Stimulated activated CD4-positive, alpha-beta T cell treated with anti-CD3 and anti-CD28 coated beads, Interleukin-15, amount 100 ng/mL, for 1 hour (primary cell): ENCODE results near the gene TBC1D21.

Experiments used
- DNase-seq, 2 donors: peaks; one replicate each; pipeline ENCODE4 v3.0.0-alpha.2; 2020; ENCODE audit warnings: low read depth in 1 of 2, low spot score in 1 of 2

The TBC1D21 gene

DNA sequence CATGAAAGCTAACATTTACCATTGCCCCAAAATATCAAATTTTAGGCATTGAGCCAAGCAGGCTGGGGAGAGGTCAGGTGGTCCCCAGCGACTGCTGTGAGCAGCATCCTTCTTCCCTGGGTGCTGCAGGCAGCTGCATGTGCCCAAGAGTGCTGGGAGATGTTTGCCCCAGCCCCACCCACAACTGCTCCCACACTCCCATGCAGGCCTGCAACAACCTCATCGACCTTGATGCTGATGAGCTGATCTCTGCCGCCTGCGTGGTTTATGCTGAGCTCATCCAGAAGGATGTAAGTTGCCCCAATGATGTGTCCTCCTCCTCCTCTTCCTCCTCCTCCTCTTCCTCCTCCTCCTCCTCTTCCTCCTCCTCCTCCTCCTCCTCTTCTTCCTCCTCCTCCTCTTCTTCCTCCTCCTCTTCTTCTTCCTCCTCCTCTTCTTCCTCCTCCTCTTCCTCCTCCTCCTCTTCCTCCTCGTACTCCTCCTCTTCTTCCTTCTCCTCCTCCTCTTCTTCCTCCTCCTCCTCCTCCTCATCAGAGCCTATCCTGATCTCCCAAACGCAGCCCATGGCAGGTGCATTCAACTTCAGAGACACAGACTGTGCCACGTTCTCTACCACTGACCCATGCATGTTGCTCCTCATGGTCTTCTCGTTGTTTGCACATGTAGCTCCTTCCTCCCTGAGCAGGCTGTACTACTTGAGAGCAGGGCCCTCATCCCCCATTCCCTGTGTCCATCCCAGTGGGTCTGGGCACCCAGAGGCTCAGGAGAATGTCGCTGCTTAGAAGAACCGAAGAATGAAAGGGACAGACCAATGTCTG, 15.1 kb downstream of the TBC1D21 start:
- DNase-seq = no peak

GRCh38 chr15:73889053-73889761, 15.8 kb downstream of the TBC1D21 start:
- DNase-seq = no peak

DNA sequence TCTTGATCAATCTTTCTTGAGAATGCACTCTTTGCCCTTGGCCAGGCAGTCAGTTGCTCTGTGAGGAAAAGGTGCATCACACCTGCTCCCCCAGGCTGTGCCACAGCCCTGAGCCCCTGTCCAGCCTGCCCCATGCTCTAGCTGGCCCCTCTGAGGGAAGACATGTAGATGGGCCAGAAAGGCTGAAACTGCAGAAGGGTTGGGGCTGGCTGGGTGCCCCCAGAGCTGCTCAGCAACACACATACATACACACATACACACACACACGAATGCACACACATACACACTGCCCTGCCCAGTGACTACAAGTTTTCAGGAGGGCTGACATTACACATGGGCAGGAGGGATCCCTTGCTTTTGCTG, 16.4 kb downstream of the TBC1D21 start:
- DNase-seq = no peak

GRCh38 chr15:73891328-73892315, 18.3 kb downstream of the TBC1D21 start:
- DNase-seq = no peak

DNA sequence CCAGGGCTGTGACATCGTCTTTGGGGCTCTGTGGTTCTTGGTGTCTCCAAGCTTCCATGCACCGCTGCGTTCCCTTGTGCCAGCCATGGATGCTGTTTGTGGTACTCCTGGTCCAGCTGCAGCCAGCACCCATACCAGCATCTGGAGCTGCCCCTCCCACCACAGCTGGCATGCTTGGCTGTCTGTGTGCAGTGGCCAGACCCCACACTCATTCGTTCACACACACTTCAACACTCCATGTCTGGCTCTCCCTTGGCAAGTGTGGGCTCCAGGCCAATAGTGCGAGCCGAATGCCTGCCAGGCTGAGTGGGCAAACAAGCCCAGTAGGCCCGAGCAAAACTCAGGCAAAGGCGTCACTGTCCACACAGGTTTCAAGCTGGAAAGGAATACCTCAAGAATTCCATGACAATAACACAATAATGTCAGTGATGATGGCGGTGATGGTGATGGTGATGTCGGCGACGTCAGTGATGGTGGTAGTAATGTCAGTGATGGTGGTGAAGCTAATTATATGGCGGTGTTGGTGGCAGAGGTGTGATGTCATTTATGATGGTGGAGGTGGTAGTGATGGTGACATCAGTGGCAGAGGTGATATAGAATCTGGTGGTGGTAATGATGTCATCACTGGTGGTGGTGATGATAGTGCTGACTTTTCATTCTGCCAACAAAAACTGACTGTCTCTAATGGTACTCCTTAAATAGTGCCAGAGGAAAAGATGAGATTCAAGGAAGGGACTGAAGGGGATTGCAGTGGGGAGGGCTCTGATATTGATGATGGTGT, 19.3 kb downstream of the TBC1D21 start:
- DNase-seq = no peak

DNA sequence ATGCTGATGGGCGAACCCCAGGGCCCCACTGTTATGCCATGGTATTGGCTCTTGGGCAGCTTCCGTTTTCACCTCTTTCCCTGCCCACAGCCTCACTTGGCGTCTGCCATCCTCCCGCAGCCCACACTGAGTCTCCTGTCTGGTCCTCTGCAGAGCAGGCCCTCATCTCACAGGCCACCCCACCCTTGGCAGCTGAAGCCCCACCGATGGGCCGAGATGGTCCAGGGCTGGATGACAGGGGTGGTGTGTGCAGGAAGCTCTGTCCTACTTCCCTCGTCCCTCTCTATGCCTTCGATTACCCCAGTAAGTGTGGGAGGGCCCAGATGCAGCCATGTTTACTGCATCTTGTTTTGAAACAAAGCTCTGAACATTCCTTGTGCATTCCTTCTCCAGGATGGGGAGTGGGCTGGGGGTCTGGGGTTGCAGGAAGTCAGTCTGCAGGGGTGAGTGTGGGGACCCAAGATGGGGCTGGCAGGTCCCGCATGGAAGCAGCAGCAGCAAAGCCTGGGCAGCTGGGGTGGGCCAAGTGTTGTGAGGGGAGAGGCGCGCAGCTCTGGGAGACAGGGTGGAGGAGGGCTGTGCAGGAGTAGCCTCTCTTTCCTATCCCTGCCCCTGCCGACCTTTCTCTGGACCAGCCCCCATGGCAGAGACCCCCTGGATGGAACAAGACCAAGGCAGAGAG, 20.9 kb downstream of the TBC1D21 start:
- no peak for DNase-seq

DNA sequence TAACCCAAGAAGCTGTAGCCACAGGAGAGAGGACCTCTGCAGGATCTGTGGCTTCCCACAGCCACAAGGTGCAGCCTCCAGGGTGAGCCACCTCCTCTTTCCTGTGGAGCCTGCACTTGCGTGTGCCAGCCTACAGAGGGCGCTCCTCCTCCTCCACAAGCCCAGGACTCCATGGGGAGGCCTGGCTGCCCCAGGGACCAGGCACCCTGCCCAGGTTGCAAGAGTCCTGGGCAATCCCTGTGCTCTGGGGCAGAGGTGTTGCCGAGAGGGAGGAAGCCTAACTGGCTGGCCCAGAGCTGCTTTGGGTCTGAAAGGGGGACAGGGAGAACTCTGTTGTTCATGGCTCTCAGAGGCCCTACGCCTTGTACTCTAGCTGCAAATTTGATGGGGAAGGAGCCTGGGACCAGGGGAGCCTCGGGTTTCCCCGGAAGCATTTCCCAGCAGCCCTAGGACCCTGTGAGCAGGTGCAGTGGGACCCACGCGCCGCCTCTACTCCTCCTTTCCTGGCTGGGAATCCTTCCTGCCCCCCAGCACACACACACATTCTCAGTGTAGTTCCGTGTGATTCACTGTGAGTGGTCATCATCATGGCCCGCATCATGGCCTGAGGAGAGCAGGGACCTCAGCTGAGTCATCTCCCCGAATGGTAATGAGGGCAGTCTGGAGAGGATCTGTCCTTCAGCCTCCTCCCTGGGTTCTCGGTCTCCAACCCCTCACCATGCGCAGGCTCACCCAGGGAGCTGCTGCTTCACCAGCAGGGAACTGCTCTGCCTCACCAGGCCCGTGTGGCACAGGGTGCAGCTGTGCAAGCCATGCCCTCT, 24.3 kb downstream of the TBC1D21 start:
- DNase-seq = peak; percentile 10 to 14

- DNase-seq = no peak
Observed at GRCh38 chr15:73899197-73900094, 26.1 kb downstream of the TBC1D21 start.

GRCh38 chr15:73900095-73900712, 26.8 kb downstream of the TBC1D21 start:
- no peak for DNase-seq

DNA sequence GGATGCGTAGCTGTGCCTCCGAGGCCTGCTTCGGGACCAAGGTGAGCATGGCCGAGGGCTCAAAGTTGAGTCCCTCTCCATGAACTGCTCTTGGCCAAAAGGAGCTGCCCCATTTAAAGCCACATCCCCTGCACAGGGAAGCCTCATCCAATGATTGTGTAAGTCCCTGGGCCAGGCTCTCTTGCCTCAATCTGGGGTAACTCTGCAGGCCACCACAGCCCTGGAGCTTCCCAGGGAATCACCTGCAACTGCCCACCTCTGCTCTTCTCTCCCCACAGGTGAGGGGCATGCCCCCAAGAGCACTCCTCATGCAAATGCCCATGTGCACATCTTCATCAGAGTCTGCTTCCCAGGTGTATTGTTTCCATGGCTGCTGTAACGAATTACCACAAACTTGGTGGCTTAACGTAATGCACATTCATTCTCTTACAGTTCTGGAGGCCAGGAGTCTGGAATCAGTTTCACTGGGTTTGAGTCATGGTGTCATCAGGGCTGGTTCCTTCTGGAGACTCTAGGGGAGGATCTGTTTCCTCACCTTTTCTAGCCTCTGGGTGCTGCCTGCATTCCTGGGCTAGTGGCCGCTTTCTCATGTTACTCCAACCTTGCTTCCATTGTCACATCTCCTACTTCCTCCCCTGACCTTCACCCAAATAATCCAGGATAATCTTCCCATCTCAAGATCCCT, 27.9 kb downstream of the TBC1D21 start:
- DNase-seq = no peak

GRCh38 chr15:73902121-73903020, 29.0 kb downstream of the TBC1D21 start:
- no peak for DNase-seq

DNA sequence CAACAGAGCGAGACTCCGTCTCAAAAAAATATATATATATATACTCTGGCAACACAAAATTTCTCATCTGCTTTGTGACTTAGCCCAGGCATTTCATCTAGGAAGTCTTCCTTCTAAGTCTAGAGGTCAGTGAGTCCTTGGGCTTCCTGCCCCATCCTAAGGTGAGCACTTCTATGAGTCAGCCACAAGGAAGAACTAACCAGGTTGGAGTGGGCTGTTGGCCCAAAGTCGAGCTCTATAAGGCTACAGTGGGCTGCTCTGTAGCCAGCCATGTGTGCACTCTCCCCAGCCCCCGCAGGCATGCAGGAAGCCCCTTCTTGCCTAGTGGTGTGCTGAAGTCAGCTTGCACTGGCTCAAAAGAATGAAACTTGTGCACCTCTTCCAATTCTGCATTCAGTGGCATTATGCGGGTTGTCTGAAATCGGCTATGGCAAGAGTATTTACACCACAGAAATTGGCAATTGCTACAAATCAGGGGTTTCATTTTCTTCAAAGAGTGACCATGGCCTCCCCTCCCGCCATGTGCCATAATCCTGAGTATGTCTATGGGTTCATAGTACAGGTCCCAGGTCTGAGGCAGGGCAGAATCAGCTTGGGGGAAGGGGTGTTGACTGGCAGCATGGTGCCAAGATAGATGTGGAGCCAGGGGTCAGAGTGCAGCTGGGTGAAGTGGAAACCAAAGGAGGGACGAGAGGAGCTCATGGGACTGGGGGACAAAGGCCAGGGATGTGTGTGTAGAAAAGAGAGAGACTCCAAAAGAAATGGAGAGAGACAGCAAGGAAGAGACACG, 30.9 kb downstream of the TBC1D21 start:
- DNase-seq = no peak

- no peak for DNase-seq
Observed at GRCh38 chr15:73905225-73905827, 32.0 kb downstream of the TBC1D21 start.

GRCh38 chr15:73906346-73907034, 33.1 kb downstream of the TBC1D21 start:
- DNase-seq = no peak
